ENCODE data around the gene TRIM41.
"Not testable (repeated sequence)": the region's sequence is repeated elsewhere in the genome, so short reads cannot be mapped to it uniquely, and the experiment has no call there.

TRIM41 gene

DNA sequence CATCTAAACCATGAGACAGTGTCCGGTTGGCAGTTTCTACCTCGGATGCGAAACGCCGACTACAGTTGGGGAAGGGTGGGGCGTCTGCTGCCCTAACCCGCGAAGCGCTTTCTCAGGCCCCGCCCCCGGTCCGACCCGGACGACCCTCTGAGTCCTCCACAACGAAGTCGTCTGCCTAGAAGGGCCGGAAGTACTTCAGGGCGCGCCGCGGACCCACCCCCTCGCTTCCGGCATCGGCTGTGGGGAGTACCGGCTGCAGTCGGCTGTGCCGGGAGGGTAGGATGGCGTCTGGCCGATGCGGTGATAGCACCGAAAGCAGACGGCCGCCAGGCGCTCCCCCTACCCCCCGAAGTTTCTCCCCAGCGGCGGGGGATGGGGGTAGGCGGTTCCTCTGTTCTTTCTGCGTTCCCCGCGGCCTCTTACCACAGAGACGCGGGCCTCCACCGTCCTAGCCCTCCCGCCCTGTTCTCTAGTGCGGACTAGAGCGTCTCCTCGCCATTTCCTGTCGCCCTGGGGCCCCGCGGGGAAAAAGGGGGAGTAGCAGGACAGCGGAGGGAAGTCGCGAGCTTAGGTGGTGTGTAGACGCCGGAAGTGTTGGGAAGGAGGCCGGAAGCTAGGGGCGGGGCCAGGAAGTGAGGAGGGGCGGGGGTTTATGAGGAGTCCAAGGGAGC is at the start of gene TRIM41:
TRIM41 (plus strand) TSS at position 224 of the 671 bp plus-strand sequence. CDS start 719 bp downstream, outside the sequence.
- DNase-seq (ENCODE audit: low read depth) = peak; percentile 98
- Histone ChIP-seq H3K9me3 (ENCODE audit: control insufficient read depth, low read length) (no peaks in the 10 kb centered on the region), H3K4me1 (ENCODE audit: control insufficient read depth, insufficient read depth, low read length) (peaks cover 10% of the 10 kb centered on the region)

DNA sequence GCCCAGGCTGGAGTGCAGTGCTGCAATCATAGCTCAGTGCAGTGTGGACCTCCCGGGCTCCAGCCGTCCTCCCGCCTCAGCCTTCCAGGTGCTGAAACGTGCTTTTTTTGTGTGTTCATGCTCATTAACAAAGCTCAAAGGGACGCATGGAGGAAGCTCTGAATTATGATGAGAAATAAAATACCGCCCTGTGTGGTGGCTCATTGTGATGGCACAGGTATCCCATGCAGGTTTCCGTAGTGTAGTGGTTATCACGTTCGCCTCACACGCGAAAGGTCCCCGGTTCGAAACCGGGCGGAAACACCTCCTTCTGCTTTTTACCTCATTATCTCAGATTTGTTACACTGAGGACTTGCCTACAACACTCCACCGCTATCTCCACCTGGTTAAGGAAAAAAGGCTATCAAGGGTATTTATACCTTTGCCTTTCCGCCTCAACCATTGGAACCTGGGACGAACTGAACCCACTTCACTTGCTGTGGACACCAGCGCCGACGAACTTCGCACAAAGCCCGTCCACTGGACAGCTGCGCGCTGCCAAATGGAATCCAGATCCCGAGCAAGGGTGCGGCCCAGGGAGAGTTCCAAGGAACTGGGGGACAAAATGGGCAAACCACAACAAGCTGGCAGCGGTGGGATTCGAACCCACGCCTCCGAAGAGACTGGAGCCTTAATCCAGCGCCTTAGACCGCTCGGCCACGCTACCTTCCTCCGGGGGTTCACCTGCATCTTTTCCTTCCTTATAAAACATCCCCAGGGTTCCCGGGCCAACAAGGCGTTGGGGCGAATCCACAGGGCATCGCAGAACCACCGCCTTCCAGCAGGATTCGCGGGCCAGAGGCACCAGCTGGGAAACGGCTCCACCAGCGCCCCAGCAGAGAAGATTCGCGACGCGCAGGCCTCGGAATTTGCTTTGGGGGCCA is 49.4 kb upstream of the TRIM41 start:
- Histone ChIP-seq H3K27me3 (replicated peaks; ENCODE audit: control insufficient read depth, insufficient read depth, low read length) (peaks cover 3% of the 10 kb centered on the region), H3K4me1 (ENCODE audit: control insufficient read depth, insufficient read depth, low read length) (peaks cover 9% of the 10 kb centered on the region), H3K9me3 (ENCODE audit: control insufficient read depth, low read length) (no peaks in the 10 kb centered on the region), H3K36me3 (ENCODE audit: control insufficient read depth, insufficient read depth, low read length, severe bottlenecking) (no peaks in the 10 kb centered on the region), H3K9ac (ENCODE audit: low read length) (no peak overlapping the region), H3K4me3 (ENCODE audit: low read length) (no peak overlapping the region)
- DNase-seq (ENCODE audit: low read depth) = no peak

More for the DNA sequence above, at the start of gene TRIM41:
- Histone ChIP-seq H3K9ac (ENCODE audit: low read length) (peak within 1 kb of the TSS; percentile 97), H3K36me3 (ENCODE audit: control insufficient read depth, insufficient read depth, low read length, severe bottlenecking) (peaks cover 9% of the 10 kb centered on the region), H3K27me3 (replicated peaks; ENCODE audit: control insufficient read depth, insufficient read depth, low read length) (no peaks in the 10 kb centered on the region), H3K4me3 (ENCODE audit: low read length) (peak within 1 kb of the TSS; percentile 89)

- Histone ChIP-seq H3K4me3 (ENCODE audit: low read length) (no peak overlapping the region), H3K9ac (ENCODE audit: low read length) (no peak overlapping the region), H3K9me3 (ENCODE audit: control insufficient read depth, low read length) (no peaks in the 10 kb centered on the region), H3K4me1 (ENCODE audit: control insufficient read depth, insufficient read depth, low read length) (no peaks in the 10 kb centered on the region), H3K27me3 (replicated peaks; ENCODE audit: control insufficient read depth, insufficient read depth, low read length) (peaks cover 6% of the 10 kb centered on the region), H3K36me3 (ENCODE audit: control insufficient read depth, insufficient read depth, low read length, severe bottlenecking) (no peaks in the 10 kb centered on the region)
- DNase-seq (ENCODE audit: low read depth) = no peak
Measured at GRCh38 chr5:181176254-181176952, 46.7 kb upstream of the TRIM41 start.

DNA sequence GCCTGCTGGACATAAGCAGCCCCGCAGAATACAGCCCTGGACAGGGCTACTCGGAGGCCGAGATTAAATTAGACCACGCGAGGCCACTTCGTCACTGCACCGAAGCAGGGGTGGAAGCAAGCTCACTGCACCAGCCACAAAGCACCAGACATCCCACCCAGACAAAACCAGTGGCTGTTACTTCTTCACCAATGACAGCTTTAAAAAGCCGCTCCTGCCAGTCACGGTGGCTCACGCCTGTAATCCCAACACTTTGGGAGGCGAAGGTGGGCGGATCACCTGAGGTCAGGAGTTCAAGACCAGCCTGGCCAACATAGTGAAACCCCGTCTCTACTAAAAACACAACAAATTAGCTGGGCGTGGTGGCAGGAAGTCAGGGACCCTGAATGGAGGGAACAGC is 45.5 kb upstream of the TRIM41 start:
- H3K4me1 ChIP-seq (ENCODE audit: control insufficient read depth, insufficient read depth, low read length); H3K36me3 ChIP-seq (ENCODE audit: control insufficient read depth, insufficient read depth, low read length, severe bottlenecking); H3K9me3 ChIP-seq (ENCODE audit: control insufficient read depth, low read length); H3K9ac ChIP-seq (ENCODE audit: low read length); DNase-seq (ENCODE audit: low read depth); H3K4me3 ChIP-seq (ENCODE audit: low read length); H3K27me3 ChIP-seq (replicated peaks; ENCODE audit: control insufficient read depth, insufficient read depth, low read length): not testable (repeated sequence)

- no peaks in the 10 kb centered on the region for H3K4me1 ChIP-seq (ENCODE audit: control insufficient read depth, insufficient read depth, low read length)
- H3K27me3 ChIP-seq (replicated peaks; ENCODE audit: control insufficient read depth, insufficient read depth, low read length) = peaks cover 3% of the 10 kb centered on the region
- DNase-seq (ENCODE audit: low read depth) = peak; percentile 81
- no peaks in the 10 kb centered on the region for H3K36me3 ChIP-seq (ENCODE audit: control insufficient read depth, insufficient read depth, low read length, severe bottlenecking)
- H3K9me3 ChIP-seq (ENCODE audit: control insufficient read depth, low read length) = no peaks in the 10 kb centered on the region
- H3K4me3 ChIP-seq (ENCODE audit: low read length) = no peak overlapping the region
- no peak overlapping the region for H3K9ac ChIP-seq (ENCODE audit: low read length)
Measured at GRCh38 chr5:181181650-181182565, 41.2 kb upstream of the TRIM41 start.

DNA sequence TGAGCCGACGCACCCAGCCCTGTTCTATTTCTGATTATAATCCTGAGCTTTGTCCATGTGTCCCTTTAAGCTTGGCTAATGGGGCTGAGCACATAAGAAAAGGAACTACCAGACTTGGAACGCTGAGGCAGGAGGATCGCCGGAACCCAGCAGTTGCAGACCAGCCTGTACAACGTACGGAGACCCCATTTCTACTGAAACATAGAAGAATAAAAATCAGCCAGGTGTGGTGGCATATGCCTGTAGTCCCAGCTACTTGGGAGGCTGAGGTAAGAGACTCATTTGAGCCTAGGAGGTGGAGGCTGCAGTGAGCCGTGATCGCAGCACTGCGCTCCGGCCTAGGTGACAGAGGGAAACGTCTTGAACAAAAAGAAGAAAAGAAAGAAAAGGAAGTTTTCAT is 40.4 kb upstream of the TRIM41 start:
- Histone ChIP-seq H3K36me3 (ENCODE audit: control insufficient read depth, insufficient read depth, low read length, severe bottlenecking) (no peaks in the 10 kb centered on the region), H3K9me3 (ENCODE audit: control insufficient read depth, low read length) (no peaks in the 10 kb centered on the region), H3K4me1 (ENCODE audit: control insufficient read depth, insufficient read depth, low read length) (peaks cover 3% of the 10 kb centered on the region), H3K4me3 (ENCODE audit: low read length) (no peak overlapping the region), H3K9ac (ENCODE audit: low read length) (no peak overlapping the region), H3K27me3 (replicated peaks; ENCODE audit: control insufficient read depth, insufficient read depth, low read length) (peaks cover 3% of the 10 kb centered on the region)
- DNase-seq (ENCODE audit: low read depth) = no peak

- no peak for DNase-seq (ENCODE audit: low read depth)
- Histone ChIP-seq H3K36me3 (ENCODE audit: control insufficient read depth, insufficient read depth, low read length, severe bottlenecking) (no peaks in the 10 kb centered on the region), H3K27me3 (replicated peaks; ENCODE audit: control insufficient read depth, insufficient read depth, low read length) (peaks cover 3% of the 10 kb centered on the region), H3K4me1 (ENCODE audit: control insufficient read depth, insufficient read depth, low read length) (peaks cover 5% of the 10 kb centered on the region), H3K9ac (ENCODE audit: low read length) (peak overlapping the region; percentile 79), H3K9me3 (ENCODE audit: control insufficient read depth, low read length) (no peaks in the 10 kb centered on the region), H3K4me3 (ENCODE audit: low read length) (peak overlapping the region; percentile 85)
Measured at GRCh38 chr5:181184845-181185216, 38.2 kb upstream of the TRIM41 start.

DNA sequence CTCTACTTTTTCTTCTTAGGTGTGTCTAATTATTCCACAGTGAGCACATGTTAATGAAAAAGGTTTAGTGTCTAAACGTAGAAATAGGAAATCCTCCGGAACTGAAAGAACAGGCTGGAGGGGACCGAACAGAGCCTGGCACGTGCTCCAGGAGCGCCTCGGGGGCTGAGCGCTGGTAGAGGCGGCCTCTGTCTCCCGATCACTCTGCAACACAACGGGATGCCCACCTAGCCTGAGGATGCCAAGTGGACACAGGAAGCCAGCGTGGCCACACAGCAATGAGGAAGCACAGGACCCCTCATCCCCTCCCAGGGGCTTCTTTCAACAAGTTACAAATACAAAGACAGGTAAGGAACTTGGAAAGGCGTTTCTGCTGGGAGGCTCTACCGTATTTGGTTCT is 37.5 kb upstream of the TRIM41 start:
- Histone ChIP-seq H3K4me1 (ENCODE audit: control insufficient read depth, insufficient read depth, low read length) (peaks cover 12% of the 10 kb centered on the region), H3K9ac (ENCODE audit: low read length) (no peak overlapping the region), H3K36me3 (ENCODE audit: control insufficient read depth, insufficient read depth, low read length, severe bottlenecking) (no peaks in the 10 kb centered on the region), H3K27me3 (replicated peaks; ENCODE audit: control insufficient read depth, insufficient read depth, low read length) (peaks cover 2% of the 10 kb centered on the region), H3K4me3 (ENCODE audit: low read length) (no peak overlapping the region), H3K9me3 (ENCODE audit: control insufficient read depth, low read length) (no peaks in the 10 kb centered on the region)
- no peak for DNase-seq (ENCODE audit: low read depth)

DNA sequence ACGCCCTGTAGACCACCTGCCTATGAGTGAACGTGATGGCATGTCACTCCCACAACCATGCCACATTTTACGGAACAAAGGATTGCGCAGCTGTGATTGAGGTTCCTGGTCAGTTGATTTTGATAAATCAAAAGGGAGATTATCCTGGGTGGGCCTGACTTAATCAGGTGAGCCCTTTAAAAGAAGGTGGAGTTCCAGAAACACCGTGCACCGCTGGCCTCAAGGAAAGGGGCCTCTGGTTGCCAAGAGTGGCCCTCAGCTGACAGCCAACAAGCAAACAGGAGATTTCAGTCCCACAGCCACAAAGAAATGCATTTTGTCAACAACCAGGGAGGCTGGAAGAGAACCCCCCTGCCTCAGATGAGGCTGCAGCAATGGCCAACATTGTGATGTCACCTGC is 37.1 kb upstream of the TRIM41 start:
- no peaks in the 10 kb centered on the region for H3K27me3 ChIP-seq (replicated peaks; ENCODE audit: control insufficient read depth, insufficient read depth, low read length)
- H3K9me3 ChIP-seq (ENCODE audit: control insufficient read depth, low read length) = no peaks in the 10 kb centered on the region
- peaks cover 16% of the 10 kb centered on the region for H3K4me1 ChIP-seq (ENCODE audit: control insufficient read depth, insufficient read depth, low read length)
- H3K9ac ChIP-seq (ENCODE audit: low read length) = no peak overlapping the region
- no peak overlapping the region for H3K4me3 ChIP-seq (ENCODE audit: low read length)
- no peaks in the 10 kb centered on the region for H3K36me3 ChIP-seq (ENCODE audit: control insufficient read depth, insufficient read depth, low read length, severe bottlenecking)
- DNase-seq (ENCODE audit: low read depth) = no peak

DNA sequence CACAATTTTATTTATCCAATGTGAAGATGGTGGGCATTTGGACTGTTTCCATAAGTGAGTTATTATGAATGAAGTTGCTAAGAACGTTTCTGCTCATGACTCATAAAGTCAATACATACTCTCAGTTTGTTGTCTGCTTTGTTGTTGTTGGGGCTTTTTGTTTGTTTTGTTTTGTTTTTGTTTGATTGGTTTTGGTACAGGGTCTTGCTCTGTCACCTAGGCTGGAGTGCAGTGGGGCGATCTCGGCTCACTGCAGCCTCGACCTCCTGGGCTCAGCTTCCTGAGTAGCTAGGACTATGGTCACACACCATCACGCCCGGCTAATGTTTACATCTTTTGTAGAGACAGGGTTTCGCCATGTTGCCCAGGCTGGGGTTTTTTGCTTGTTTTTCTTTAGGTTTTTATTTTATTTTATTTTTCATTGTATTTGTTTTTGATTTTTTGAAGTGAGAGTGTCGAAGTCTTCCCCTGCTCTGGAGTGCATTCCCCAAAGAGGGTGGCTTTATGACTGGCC is 36.0 kb upstream of the TRIM41 start:
- peak overlapping the region; percentile 35 for H3K4me3 ChIP-seq (ENCODE audit: low read length)
- H3K36me3 ChIP-seq (ENCODE audit: control insufficient read depth, insufficient read depth, low read length, severe bottlenecking) = no peaks in the 10 kb centered on the region
- H3K9me3 ChIP-seq (ENCODE audit: control insufficient read depth, low read length) = no peaks in the 10 kb centered on the region
- no peak overlapping the region for H3K9ac ChIP-seq (ENCODE audit: low read length)
- DNase-seq (ENCODE audit: low read depth) = peak; percentile 40
- no peaks in the 10 kb centered on the region for H3K27me3 ChIP-seq (replicated peaks; ENCODE audit: control insufficient read depth, insufficient read depth, low read length)
- peaks cover 16% of the 10 kb centered on the region for H3K4me1 ChIP-seq (ENCODE audit: control insufficient read depth, insufficient read depth, low read length)

Measured in adipocyte (in vitro differentiated cells).